Measurements from ENCODE around the gene ZXDC.

DNA sequence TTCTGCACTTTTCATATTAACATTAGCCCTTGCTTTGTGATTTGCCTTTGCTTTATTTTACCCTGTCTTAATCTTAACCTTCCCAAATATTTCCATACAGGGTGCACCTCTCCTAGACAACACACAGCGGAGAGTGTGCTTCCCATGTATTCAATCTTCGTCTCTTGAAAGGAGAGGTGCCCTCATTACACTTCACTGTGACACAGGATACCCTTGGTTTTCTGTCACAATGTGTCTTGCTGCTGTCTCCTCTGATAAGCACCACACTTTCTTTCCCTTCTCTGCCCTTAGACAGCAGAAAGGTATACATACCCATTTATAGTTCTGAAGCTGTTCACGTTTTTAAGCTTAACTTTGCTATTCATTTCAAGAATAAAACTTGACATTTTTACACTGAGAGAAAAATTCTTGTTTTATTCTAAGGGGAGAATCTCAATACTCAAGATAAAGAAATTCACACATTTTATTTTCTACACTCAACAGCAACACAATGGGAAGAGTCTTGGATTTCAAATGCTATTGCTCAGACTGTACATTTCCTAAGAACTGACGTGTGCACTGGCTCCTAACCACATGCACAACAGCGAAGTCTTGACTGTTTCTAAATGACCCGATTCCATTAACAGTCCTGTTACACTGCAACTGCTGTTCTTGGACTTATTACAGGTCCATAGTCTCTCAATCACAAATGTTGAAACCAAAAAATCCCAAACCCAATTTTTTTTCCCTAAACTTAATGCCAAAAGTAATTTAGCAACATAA is 21.1 kb downstream of the ZXDC start:
- TF ChIP-seq POLR2AphosphoS5 (IDR thresholded peaks at IDR 0.05; ENCODE audit: borderline replicate concordance, low read depth, low read length), result no peak
- TF ChIP-seq FOXP2 (optimal IDR thresholded peaks at IDR 0.05; ENCODE audit: control extremely low read depth, extremely low read length, insufficient read depth), result no peak
- no peak for TF ChIP-seq EZH2 (IDR thresholded peaks at IDR 0.05)

Measured in SK-N-MC (cell line).